Stimulated activated CD4-positive, alpha-beta T cell treated with anti-CD3 and anti-CD28 coated beads, TNF-alpha, amount 100 ng/mL, for 24 hours (primary cell): Measurements from ENCODE around the gene FAF1.

ENCODE experiments used
- DNase-seq, 3 experiments: peaks; one replicate each; pipeline ENCODE4 v3.0.0-alpha.2; 2020; ENCODE audit warnings: low read depth in 3 of 3

FAF1 gene

GRCh38 chr1:50634251-50634650 is 325.8 kb downstream of the FAF1 start:
- no peak for DNase-seq

DNA sequence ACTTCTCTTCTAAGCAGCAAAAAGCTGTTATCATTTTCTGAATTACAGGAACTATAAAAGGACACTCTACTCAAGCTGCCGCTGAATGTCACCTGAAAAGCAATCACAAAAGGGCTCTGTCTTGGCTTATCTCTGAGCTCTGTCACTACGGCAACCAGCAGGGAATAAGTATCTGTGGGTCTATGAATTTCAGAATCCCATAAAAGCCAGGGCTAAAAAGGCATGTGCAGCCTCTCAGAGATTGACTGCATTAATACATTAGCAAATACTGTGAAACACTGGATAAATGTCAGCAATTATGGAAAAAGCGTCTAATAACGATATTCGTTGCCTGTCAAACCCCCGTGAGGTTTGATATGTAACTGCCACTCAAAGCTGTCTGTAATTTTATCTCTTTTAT is 326.6 kb downstream of the FAF1 start:
- DNase-seq = no peak

DNA sequence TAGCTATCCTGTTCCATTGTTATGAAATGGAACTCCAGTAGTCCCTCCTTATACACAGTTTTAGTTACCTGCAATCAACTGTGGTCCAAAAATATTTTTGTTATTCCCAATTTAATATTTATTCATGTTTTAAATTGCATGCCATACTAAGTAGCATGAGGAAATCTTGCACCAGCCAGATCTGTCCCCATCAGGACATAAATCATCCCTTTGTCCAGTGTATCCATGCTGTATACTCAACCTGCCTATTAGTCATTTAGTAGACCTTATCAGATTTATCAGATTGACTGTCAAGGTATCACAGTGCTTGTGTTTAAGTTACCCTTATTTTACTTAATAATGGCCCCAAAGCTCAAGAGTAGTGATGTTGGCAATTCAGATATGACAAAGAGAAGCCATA is 328.9 kb downstream of the FAF1 start:
- no peak for DNase-seq

- DNase-seq = no peak
Measured at GRCh38 chr1:50622259-50622658, 337.8 kb downstream of the FAF1 start.

GRCh38 chr1:50620680-50621329 is 339.3 kb downstream of the FAF1 start:
- DNase-seq = no peak

DNA sequence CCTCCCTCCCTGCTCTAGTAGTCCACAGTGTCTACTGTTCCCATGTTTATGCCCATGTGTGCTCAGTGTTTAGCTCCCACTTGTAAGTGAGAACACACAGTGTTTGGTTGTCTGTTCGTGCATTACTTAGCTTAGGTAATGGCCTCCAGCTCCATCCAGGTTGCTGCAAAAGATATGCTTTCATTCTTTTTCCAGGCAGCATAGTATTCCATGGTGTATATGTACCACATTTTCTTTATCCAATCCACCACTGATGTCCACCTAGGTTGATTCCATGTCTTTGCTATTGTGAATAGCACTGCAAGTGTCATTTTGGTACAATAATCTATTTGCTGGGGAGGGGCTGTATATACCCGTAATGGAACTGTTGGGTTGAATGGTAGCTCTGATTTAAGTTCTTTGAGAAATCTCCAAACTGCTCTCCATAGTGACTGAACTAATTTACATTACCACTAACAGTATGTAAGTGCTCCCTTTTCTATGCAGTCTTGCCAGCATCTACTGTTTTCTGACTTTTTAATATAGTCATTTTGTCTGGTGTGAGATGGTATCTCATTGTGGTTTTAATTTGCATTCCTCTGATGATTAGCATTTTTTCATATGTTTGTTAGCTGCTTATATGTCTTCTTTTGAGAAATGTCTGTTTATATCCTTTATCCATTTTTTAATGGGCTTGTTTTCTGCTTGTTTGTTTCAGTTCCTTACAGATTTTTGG is 344.9 kb downstream of the FAF1 start:
- DNase-seq = no peak

GRCh38 chr1:50611675-50612074 is 348.4 kb downstream of the FAF1 start:
- DNase-seq = no peak

DNA sequence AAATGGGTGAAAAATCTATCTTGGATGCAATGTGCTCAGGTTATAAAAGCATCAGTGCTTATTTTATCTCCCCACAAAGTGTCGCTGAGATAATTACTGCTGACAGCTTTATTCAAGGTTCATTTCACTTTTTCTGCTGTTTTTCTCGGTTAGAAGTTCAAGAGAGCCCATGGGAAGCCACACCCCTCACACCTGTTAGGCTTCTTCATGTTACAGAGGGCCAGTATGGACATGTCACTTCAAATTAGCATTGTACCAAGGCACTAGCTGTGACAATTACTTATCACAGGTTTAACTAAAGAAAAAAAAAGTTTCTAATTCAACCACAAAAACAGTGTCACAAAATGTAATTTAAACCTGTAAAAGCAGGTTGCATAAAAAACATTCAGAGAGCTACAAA is 349.5 kb downstream of the FAF1 start:
- no peak for DNase-seq

DNA sequence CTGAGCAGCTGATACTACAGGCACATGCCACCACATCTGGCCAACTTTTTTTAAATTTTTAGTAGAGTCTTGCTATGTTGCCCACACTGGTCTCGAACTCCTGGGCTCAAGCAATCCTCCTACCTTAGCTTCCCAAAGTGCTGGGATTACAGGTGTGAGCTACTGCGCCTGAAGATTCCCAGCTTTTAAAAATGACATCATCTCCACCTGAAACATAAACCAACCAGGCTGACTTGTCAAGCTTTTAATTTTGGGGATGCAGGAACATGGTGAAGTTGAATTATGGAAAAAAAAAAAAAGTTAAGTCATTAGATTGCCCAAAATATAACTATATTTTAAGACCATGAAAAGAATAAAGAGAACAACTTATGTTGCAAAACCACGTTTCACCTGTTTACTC is 350.6 kb downstream of the FAF1 start:
- DNase-seq = no peak

DNA sequence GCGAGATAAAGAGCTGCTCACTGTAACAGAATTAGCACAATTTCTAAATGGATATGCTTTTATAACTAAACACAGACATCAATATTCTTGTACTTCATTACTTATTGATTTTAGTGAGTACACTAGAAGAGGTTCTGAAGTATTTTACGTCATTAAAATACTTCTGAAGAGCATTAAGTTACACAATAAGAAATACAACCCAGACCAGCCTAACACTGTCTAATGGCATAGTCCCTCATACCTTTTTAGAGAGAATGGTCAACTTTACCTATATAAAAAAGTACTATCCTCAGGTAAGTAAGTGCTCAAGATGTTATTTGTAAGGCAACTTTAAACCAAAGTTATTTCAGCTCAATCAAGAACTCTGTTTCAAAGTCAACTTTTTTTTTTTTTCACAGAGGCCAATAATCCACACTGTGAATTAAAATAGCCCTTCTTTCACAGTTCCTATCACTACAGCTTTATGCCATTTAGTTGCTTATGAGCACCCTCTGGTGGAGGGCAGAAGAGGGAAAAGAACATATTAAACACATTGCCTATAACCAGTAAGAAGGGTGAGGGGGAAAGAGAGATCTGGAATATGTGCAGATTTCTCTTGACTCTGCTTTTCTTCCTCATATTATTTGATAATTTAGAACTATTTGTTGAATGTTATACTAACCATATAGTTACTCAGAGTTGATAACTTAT is 354.7 kb downstream of the FAF1 start:
- DNase-seq = no peak

GRCh38 chr1:50604580-50604979 is 355.5 kb downstream of the FAF1 start:
- DNase-seq = no peak

DNA sequence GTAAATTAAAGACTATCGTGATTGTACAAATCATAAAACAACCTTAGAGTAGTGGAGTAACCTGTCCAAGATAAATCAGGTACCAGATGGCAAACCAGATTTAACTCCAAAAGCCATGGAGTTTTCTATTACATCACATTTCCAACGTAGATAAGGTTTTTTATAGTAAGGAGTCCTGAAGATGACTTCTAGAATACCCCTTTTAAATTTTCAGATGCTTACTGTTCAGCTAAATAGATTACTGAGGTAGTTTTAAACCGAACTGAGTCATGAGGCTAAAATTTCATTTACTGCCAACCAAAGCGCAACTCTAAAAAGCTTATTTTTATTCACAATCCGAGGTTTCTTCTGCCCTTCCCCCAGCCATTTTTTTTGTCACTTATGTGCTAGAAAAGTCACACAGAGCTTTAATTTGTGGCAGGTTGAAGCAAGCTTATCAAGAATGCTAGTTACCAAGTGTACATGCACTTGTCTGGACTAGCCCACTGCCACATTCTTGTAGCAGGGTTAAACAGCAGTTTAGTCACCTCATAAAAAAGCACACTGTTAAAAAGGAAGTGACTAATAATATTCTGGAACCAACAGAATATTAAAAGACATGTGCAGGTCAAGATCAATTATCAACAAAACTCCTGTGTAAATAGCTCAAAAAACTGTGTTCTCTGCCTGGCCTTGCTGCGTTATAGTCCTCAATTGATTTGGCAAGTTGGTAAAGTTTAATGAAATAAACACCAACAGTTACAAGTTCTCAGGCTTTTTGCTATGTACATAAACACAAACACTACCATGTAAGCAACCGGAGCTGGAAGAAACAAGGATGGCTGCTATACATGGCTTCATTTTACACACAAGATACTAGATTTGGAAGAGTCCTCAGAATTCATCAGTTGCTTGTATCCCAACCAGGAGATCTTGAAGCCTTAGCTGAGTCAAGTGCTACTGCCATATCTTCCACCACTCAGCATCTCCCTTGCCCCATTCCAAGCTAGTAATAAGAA is 356.5 kb downstream of the FAF1 start:
- no peak for DNase-seq

DNA sequence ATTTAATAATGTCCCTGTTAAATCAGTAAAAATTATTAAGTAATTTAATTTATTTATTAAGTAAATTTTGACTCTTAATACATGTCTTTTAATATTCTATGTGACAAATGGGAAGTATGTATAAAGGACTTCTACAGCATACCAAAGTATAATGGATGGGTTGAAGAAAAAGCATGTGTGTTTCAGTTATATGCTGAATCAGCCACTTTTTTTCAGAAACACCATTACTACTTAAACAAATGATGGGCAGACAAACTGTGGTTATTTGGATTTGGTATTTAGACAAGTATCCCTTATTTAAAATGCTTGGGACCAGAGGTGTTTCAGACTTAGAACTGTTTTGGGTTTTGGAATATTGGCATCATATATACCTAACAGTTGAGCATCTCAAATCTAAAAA is 360.5 kb downstream of the FAF1 start:
- no peak for DNase-seq

DNA sequence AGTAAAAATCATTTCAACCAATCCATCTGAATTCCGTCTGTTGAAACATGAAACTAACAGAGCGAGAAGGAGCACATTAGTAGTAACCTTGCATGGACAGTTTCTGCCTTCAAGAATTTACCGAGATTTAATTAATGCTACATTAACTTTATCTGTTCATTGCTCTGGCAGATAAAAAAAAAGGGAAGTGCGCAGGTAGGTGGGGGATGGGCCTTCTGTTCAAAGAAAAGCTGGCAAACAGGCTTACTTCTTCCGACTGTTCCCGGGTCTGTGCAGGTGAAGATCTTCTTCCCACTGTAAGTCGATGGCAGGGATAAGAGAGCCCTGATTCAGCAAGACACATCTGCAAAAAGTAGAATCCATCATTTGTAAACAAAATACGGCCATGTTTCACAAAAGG is 364.2 kb downstream of the FAF1 start:
- no peak for DNase-seq

DNA sequence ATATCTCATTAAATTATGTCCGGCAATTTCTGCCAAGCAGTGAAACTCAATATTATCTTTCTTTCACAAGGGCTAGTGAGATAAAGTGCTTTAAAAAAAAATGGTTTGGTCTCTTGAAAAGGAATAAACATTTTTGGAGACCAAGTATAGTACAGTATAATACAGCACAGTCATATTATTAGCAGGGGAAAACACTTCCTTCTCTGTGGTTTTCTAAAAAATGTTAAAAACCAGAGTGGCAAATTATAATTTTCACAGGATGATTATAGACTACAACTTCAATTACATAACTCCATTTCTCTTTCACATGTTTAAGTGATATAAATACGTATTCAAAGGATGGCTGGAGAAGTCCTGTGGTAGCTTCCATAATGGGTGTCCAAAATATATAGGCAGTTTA is 366.6 kb downstream of the FAF1 start:
- no peak for DNase-seq

- DNase-seq = no peak
Measured at GRCh38 chr1:50591598-50591997, 368.5 kb downstream of the FAF1 start.

DNA sequence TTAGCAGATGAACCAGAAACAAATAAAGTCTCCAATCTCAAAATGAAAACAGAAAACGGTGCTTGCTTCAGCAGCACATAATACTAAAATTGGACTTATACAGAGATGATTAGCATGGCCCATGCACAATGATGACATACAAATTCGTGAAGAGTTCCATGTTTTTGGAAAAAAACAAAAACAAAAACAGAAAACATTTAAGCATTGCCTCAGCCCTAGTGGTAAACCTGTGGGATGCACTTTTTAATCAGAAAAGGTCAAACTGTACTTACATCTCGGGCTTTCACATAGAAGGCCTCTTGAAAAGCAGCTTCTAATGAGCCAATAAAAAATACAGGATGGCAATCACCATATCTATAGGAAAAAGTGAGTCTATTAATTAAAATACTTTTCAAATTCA is 377.7 kb downstream of the FAF1 start:
- DNase-seq = no peak

DNA sequence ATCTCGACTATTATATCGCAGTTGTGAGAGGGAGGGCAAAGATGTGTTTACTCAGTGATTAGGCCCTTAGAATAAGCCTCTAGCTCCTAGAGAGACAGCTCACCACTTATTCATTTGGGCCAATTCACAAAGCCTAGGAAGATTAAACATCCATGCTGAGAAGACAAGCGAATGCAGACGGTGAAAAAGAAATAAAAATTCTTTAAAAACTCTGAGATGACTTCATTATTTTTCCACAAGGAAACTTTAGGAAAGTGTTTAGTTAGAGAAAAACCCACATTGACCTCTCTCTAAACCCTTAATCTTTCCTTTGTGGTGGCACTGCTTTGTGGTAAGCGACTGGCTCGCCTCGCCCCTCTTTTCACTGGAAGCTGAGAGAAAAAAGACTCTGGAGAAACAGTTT is 390.0 kb downstream of the FAF1 start:
- DNase-seq = no peak

DNA sequence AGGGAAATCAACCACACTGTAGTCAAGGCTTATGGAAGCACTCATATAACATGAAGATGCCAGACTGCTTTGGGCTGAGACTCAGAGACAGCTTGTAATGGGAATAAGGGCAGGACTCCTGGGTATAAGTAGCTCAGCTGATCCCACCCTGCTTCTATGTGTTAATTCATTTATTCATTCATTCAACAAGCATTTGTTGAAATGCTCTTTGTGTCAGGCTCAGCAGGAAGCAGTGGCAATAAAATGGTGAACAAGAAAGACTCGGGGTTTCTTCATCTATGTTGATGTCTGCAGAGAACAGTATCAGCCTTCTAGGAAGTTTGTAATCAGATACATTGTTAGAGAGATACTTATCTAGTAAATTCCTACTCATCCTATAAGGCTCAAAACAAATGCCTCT is 391.3 kb downstream of the FAF1 start:
- no peak for DNase-seq

GRCh38 chr1:50566405-50566804 is 393.7 kb downstream of the FAF1 start:
- no peak for DNase-seq

GRCh38 chr1:50564417-50564816 is 395.6 kb downstream of the FAF1 start:
- no peak for DNase-seq

- no peak for DNase-seq
Measured at GRCh38 chr1:50562106-50562505, 398.0 kb downstream of the FAF1 start.
